Head of caudate nucleus (tissue), 42 donors: ENCODE measurements around the gene TM4SF5.

Experiments
- DNase-seq, 42 donors: peaks; one replicate each; pipeline versions ENCODE4 v3.0.0 to v3.0.0-alpha.2; 2020 to 2021; ENCODE audit warnings: mixed read lengths in 7 of 42
- intact Hi-C: fragments of 100-400 bp; cut with DNase I; formaldehyde crosslinking; loops from one replicate; pipeline ENCODE4 v1.15.0; 2022

TM4SF5 gene

GRCh38 chr17:4743898-4744297 lies 27.8 kb upstream of the TM4SF5 start:
- intact Hi-C loops, result no loop called here
- DNase-seq, result no peak

- intact Hi-C loops, result no loop called here
Measured at GRCh38 chr17:4744999-4745969, 26.4 kb upstream of the TM4SF5 start.

GRCh38 chr17:4747847-4748246 lies 23.8 kb upstream of the TM4SF5 start:
- peak in 6 of 42 donors; percentile 18 to 56 (median 33) for DNase-seq
- intact Hi-C loops, result no loop called here

More at GRCh38 chr17:4744999-4745969, 26.4 kb upstream of the TM4SF5 start:
- DNase-seq, result peak in 1 of 42 donors; percentile 11

- intact Hi-C loops, result no loop called here
- no peak for DNase-seq
Measured at GRCh38 chr17:4748686-4749085, 23.0 kb upstream of the TM4SF5 start.

- DNase-seq, result no peak
- intact Hi-C loops, result no loop called here
Measured at GRCh38 chr17:4750606-4751005, 21.1 kb upstream of the TM4SF5 start.

GRCh38 chr17:4751932-4752331 lies 19.8 kb upstream of the TM4SF5 start:
- intact Hi-C loops, result no loop called here
- no peak for DNase-seq

GRCh38 chr17:4753392-4753791 lies 18.3 kb upstream of the TM4SF5 start:
- no peak for DNase-seq
- intact Hi-C loops, result no loop called here

GRCh38 chr17:4759776-4760236 lies 11.9 kb upstream of the TM4SF5 start:
- intact Hi-C loops, result no loop called here
- no peak for DNase-seq

GRCh38 chr17:4764595-4764994 lies 7.1 kb upstream of the TM4SF5 start:
- DNase-seq, result no peak
- intact Hi-C loops, result no loop called here

GRCh38 chr17:4766201-4766600 lies 5.5 kb upstream of the TM4SF5 start:
- DNase-seq, result no peak
- intact Hi-C loops, result no loop called here

- no peak for DNase-seq
- intact Hi-C loops, result no loop called here
Measured at GRCh38 chr17:4766723-4767122, 5.0 kb upstream of the TM4SF5 start.

- no peak for DNase-seq
- intact Hi-C loops, result no loop called here
Measured at GRCh38 chr17:4768298-4768697, 3.4 kb upstream of the TM4SF5 start.

- intact Hi-C loops, result no loop called here
- DNase-seq, result no peak
Measured at GRCh38 chr17:4769628-4770027, 2.1 kb upstream of the TM4SF5 start.

GRCh38 chr17:4772235-4772613 lies 538 bp downstream of the TM4SF5 start:
- intact Hi-C loops, result no loop called here
- DNase-seq, result no peak

- intact Hi-C loops, result no loop called here
- no peak for DNase-seq
Measured at GRCh38 chr17:4777969-4778760, 6.5 kb downstream of the TM4SF5 start.

- no peak for DNase-seq
- intact Hi-C loops, result no loop called here
Measured at GRCh38 chr17:4780325-4780955, 8.8 kb downstream of the TM4SF5 start.

- peak in 14 of 42 donors; percentile 11 to 46 (median 32) for DNase-seq
- intact Hi-C loops, result no loop called here
Measured at GRCh38 chr17:4782652-4783051, 11.0 kb downstream of the TM4SF5 start.

- DNase-seq, result peak in 23 of 42 donors; percentile 12 to 63 (median 34)
- intact Hi-C loops, result loop anchor here (5.0 kb wide), 1 partner anchor 53 kb away; the partner anchor contains the start of gene MED11
Measured at GRCh38 chr17:4785311-4786105, 13.8 kb downstream of the TM4SF5 start.
